ENCODE results near the gene SYAP1.
"Not testable (repeated sequence)": the region's sequence is repeated elsewhere in the genome, so short reads cannot be mapped to it uniquely, and the experiment has no call there.

The SYAP1 gene

DNA sequence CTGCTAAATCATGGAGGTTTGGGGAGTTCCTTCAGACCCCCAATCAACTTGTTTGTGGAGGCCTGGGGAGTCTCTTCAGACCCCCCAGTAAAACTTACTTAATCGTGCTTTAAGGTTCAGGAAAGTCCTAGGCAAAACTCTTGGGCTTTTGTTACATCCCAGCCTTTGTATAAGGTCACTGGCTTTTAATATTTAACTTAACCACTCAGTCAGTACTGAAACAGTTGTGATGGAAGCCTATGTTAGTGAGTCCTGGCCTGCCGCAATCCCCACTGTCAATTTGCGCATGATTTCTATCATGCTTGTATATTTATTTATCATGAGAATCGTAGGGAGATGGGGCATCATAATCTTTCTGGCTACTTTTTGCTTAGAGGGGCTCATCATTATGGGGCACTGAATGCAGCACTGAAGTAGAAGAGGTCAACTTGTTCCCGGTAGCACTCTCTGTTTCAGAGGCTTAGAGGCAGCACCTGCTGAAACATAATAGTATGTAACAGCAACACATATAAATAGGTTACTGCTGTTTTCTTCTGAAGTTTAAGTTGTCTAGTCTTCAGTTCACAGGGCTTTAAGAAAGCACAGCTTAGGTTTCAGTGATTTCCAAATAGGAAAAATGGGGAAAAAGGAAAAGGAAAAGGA is 7.1 kb downstream of the SYAP1 start:
- H3K9me3 ChIP-seq (ENCODE audit: insufficient read depth, low read depth, low read length); H3K36me3 ChIP-seq (ENCODE audit: insufficient read depth, low read length); H3K4me1 ChIP-seq (ENCODE audit: insufficient read depth, low read length); H3K4me3 ChIP-seq (ENCODE audit: low read length); H3K27me3 ChIP-seq (ENCODE audit: insufficient read depth, low read length); H3K9ac ChIP-seq (ENCODE audit: low read depth, low read length); H3K27ac ChIP-seq (ENCODE audit: low read depth, low read length): not testable (repeated sequence)
- whole genome bisulfite sequencing = 97% methylated on average over 5 of the region's 5 CpGs

DNA sequence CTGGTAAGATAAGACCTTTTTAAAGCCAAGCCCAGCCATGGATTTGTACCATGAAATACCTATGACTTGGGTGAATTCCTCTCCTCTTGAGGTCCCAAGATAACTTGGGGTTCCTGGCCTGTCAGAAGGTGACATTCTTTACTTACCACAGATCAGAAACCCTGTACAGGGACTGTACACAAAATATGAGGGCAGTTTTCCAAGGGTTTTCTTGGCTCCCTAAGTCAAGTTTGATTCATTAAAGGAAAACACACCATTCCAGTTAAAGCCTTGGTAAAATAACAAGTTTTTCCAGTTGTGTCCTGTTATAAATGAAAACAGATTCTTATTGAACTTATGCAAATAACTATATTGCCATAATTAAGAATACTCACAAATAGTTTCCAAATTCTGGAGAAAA is 8.2 kb downstream of the SYAP1 start:
- Histone ChIP-seq H3K27me3 (ENCODE audit: insufficient read depth, low read length) (no peaks in the 10 kb centered on the region), H3K9me3 (ENCODE audit: insufficient read depth, low read depth, low read length) (peaks cover 4% of the 10 kb centered on the region; the same call in 1 of the 2 replicates), H3K4me3 (ENCODE audit: low read length) (no peak overlapping the region)

DNA sequence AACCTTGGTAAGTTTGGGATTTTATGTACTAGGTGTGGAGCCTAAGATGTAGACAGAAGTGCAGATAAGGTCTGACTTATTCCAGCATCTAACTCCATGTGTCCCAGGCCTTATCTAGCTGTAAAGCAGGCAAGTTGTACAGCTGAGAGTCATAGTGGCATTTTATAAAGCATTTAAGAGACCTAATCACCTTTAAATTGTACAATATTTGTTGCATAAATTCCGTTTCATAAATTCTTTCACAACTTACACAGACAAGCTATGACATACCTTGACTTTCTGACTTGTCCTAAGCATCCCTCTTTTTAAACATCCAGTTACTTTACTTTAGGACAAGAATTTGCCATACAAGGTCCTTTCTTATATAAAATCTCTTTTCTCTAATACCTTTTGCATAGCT is 11.0 kb downstream of the SYAP1 start:
- H3K27ac ChIP-seq (ENCODE audit: low read depth, low read length) = no peak overlapping the region
- H3K27me3 ChIP-seq (ENCODE audit: insufficient read depth, low read length) = no peaks in the 10 kb centered on the region
- no peak overlapping the region for H3K4me3 ChIP-seq (ENCODE audit: low read length)
- WGBS = 100% methylated on average over 1 of the region's 1 CpG
- H3K36me3 ChIP-seq (ENCODE audit: insufficient read depth, low read length) = peaks cover 9% of the 10 kb centered on the region
- peaks cover 4% of the 10 kb centered on the region; the same call in 1 of the 2 replicates for H3K9me3 ChIP-seq (ENCODE audit: insufficient read depth, low read depth, low read length)
- no peak overlapping the region for H3K9ac ChIP-seq (ENCODE audit: low read depth, low read length)
- H3K4me1 ChIP-seq (ENCODE audit: insufficient read depth, low read length) = no peaks in the 10 kb centered on the region

More for the DNA sequence above, 8.2 kb downstream of the SYAP1 start:
- H3K9ac ChIP-seq (ENCODE audit: low read depth, low read length) = no peak overlapping the region
- no peak overlapping the region for H3K27ac ChIP-seq (ENCODE audit: low read depth, low read length)
- no peaks in the 10 kb centered on the region for H3K4me1 ChIP-seq (ENCODE audit: insufficient read depth, low read length)
- peaks cover 6% of the 10 kb centered on the region; the same call in 1 of the 2 replicates for H3K36me3 ChIP-seq (ENCODE audit: insufficient read depth, low read length)

DNA sequence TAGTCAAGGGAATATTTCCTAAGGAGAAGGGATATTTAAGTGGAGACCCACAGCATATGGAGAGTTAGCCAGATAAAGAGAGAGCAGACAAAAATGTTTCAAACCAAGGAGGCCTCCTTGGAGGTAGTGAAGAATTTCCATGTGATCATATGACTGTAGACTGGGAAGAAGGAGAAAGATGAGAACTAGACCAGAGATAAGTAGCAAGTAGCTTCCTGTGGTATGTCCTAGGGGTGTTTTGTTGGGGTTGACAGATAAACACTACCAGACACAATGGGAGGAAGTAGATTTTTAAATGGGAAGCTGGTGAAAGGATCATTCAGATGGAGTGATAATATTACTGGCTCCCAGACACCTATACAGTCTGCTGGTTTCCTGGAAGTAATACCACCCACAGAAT is 13.6 kb downstream of the SYAP1 start:
- H3K27me3 ChIP-seq (ENCODE audit: insufficient read depth, low read length) = no peaks in the 10 kb centered on the region
- H3K4me3 ChIP-seq (ENCODE audit: low read length) = no peak overlapping the region
- no peaks in the 10 kb centered on the region for H3K4me1 ChIP-seq (ENCODE audit: insufficient read depth, low read length)
- H3K27ac ChIP-seq (ENCODE audit: low read depth, low read length) = no peak overlapping the region
- H3K9me3 ChIP-seq (ENCODE audit: insufficient read depth, low read depth, low read length) = no peaks in the 10 kb centered on the region
- H3K9ac ChIP-seq (ENCODE audit: low read depth, low read length) = no peak overlapping the region
- peaks cover 29% of the 10 kb centered on the region for H3K36me3 ChIP-seq (ENCODE audit: insufficient read depth, low read length)

DNA sequence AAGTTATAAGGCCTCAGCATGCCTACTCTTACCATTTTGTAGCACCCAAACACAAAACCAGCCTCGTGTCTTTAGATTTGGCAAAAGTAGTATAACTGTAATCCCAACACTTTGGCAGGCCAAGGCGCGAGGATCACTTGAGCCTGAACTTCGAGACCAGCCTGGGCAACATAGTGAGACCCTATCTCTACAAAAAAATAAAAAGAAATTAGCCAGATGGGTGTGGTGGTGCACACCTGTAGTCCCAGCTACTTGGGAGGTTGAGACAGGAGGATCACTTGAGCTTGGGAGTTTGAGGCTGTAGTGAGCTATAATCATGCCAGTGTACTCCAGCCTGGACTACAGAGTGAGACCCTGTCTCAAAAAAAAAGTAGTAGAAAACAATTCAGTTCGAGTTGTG is 17.6 kb downstream of the SYAP1 start:
- Histone ChIP-seq H3K36me3 (ENCODE audit: insufficient read depth, low read length) (peaks cover 61% of the 10 kb centered on the region), H3K4me3 (ENCODE audit: low read length) (no peak overlapping the region), H3K27ac (ENCODE audit: low read depth, low read length) (no peak overlapping the region), H3K9me3 (ENCODE audit: insufficient read depth, low read depth, low read length) (no peaks in the 10 kb centered on the region), H3K4me1 (ENCODE audit: insufficient read depth, low read length) (no peaks in the 10 kb centered on the region), H3K27me3 (ENCODE audit: insufficient read depth, low read length) (no peaks in the 10 kb centered on the region), H3K9ac (ENCODE audit: low read depth, low read length) (no peak overlapping the region)
- WGBS = 92% methylated on average over 2 of the region's 5 CpGs

DNA sequence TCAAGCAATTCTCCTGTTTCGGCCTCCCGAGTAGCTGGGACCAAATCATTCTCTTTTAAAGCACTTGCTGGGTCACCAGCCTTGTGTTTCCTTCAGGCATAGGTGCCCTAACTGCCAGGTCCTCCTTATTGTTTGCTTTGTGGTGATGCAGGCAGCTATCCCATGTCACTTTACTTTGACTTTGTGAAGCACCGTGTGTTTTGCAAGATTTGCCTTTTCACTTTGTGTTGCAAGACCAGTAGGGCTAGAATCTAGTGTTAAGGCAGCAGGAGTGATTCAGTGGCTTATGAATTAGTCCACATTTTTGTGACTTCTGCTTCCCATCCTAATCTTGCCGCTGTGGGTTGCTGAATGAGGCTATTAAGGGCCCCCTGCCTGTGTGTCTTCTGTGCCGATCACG is 20.2 kb downstream of the SYAP1 start:
- Histone ChIP-seq H3K4me3 (ENCODE audit: low read length) (no peak overlapping the region), H3K9ac (ENCODE audit: low read depth, low read length) (no peak overlapping the region), H3K9me3 (ENCODE audit: insufficient read depth, low read depth, low read length) (no peaks in the 10 kb centered on the region), H3K27ac (ENCODE audit: low read depth, low read length) (no peak overlapping the region), H3K36me3 (ENCODE audit: insufficient read depth, low read length) (peaks cover 80% of the 10 kb centered on the region), H3K4me1 (ENCODE audit: insufficient read depth, low read length) (no peaks in the 10 kb centered on the region), H3K27me3 (ENCODE audit: insufficient read depth, low read length) (no peaks in the 10 kb centered on the region)
- 69% methylated on average over 6 of the region's 6 CpGs for WGBS

DNA sequence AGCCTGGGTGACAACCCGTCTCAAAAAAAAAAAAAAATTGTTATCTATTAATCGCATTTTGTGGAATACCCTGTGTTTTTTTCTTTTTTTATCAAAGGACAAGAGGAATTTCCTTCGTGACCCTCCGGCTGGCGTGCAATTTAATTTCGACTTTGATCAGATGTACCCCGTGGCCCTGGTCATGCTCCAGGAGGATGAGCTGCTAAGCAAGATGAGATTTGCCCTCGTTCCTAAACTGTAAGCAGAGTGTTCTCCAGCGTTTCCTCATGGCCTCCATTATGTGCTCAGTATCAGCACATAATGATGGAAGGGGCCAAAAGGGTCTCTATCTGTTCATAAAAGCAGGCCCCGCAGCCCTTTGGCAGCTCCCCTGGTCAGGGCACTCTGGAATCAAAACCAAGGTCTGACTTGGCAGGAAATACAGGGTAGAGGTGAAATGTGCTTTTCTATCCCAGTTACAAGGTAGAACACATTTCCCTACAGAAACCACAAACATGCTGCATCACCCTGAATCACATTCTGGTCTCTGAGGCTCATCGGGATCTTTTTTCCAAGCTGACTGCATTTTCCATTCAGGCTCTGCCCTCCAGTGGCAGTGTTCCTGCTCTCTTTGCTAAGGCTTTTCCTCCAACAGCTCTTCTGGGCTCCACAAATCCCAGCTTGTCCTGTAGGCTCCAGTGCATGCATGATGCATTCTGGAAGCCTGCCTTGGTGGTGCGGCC is 24.4 kb downstream of the SYAP1 start:
- Histone ChIP-seq H3K9me3 (ENCODE audit: insufficient read depth, low read depth, low read length) (no peaks in the 10 kb centered on the region), H3K27ac (ENCODE audit: low read depth, low read length) (no peak overlapping the region), H3K27me3 (ENCODE audit: insufficient read depth, low read length) (no peaks in the 10 kb centered on the region), H3K9ac (ENCODE audit: low read depth, low read length) (no peak overlapping the region), H3K4me3 (ENCODE audit: low read length) (no peak overlapping the region), H3K4me1 (ENCODE audit: insufficient read depth, low read length) (no peaks in the 10 kb centered on the region), H3K36me3 (ENCODE audit: insufficient read depth, low read length) (peaks cover 76% of the 10 kb centered on the region)
- WGBS = 97% methylated on average over 11 of the region's 12 CpGs

DNA sequence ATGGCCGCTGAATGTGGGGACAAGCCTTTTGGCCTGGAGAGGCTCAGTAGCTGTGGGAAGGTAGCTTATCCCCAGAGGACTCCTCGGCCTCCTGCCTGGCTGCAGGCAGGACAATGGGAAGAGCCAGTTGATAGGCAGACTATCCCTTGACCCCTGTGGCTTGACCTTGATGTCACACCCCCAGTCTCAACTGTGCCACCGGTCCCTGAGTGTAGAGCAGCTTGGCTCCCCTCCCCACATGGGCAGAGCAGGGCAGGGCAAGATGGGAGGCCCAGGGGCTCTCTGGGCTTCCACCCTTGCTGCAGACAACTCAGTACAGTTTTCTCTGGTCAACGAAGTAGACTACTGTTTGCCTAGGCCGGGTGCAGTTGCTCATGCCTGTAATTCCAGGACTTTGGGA is 25.7 kb downstream of the SYAP1 start:
- no peaks in the 10 kb centered on the region for H3K4me1 ChIP-seq (ENCODE audit: insufficient read depth, low read length)
- H3K9me3 ChIP-seq (ENCODE audit: insufficient read depth, low read depth, low read length) = no peaks in the 10 kb centered on the region
- H3K27ac ChIP-seq (ENCODE audit: low read depth, low read length) = no peak overlapping the region
- WGBS = 95% methylated on average over 5 of the region's 5 CpGs
- H3K9ac ChIP-seq (ENCODE audit: low read depth, low read length) = no peak overlapping the region
- no peak overlapping the region for H3K4me3 ChIP-seq (ENCODE audit: low read length)
- peaks cover 74% of the 10 kb centered on the region for H3K36me3 ChIP-seq (ENCODE audit: insufficient read depth, low read length)
- no peaks in the 10 kb centered on the region for H3K27me3 ChIP-seq (ENCODE audit: insufficient read depth, low read length)

DNA sequence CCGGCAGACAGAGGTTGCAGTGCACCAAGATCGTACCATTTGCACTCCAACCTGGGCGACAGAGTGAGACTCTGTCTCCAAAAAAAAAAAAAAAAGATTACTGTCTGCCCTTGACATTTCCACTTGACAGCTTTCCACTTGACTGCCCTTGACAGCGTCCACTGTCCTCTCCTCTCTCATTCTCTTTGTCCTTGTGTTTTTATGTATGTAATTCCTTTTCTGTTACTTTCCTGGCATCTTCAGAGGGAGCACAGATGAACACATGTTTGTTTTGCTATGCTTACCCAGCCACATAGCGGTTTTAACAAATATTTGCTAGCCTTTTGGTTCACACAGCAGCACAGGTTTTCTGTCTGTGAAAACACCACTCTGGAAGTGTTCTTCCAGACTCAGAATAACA is 26.2 kb downstream of the SYAP1 start:
- Histone ChIP-seq H3K27me3 (ENCODE audit: insufficient read depth, low read length) (no peaks in the 10 kb centered on the region), H3K36me3 (ENCODE audit: insufficient read depth, low read length) (peaks cover 73% of the 10 kb centered on the region), H3K4me3 (ENCODE audit: low read length) (no peak overlapping the region), H3K4me1 (ENCODE audit: insufficient read depth, low read length) (no peaks in the 10 kb centered on the region), H3K9me3 (ENCODE audit: insufficient read depth, low read depth, low read length) (no peaks in the 10 kb centered on the region), H3K27ac (ENCODE audit: low read depth, low read length) (no peak overlapping the region), H3K9ac (ENCODE audit: low read depth, low read length) (no peak overlapping the region)
- WGBS = 95% methylated on average over 4 of the region's 5 CpGs

DNA sequence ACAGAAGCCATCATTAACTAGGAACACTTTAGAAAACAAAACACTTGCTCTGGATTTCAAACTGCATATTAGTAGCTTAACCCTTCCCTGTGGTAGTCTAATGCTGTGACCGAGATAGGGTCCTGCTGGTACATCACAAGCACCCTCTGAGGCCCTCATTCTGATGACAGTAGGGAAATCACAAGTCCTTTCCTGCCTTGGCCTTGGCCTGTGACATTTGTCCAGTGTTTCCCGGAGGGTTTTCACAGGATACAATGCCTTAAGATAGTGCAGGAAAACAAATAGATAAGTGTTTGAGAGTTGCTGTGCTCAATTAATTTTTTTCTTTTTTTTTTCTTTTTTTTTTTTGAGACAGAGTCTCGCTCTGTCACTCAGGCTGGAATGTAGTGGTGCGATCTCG is 29.0 kb downstream of the SYAP1 start:
- H3K27me3 ChIP-seq (ENCODE audit: insufficient read depth, low read length) = no peaks in the 10 kb centered on the region
- over 99% methylated on average over 5 of the region's 5 CpGs for WGBS
- no peaks in the 10 kb centered on the region for H3K4me1 ChIP-seq (ENCODE audit: insufficient read depth, low read length)
- H3K9me3 ChIP-seq (ENCODE audit: insufficient read depth, low read depth, low read length) = no peaks in the 10 kb centered on the region
- H3K36me3 ChIP-seq (ENCODE audit: insufficient read depth, low read length) = peaks cover 59% of the 10 kb centered on the region
- H3K4me3 ChIP-seq (ENCODE audit: low read length) = no peak overlapping the region
- no peak overlapping the region for H3K27ac ChIP-seq (ENCODE audit: low read depth, low read length)
- H3K9ac ChIP-seq (ENCODE audit: low read depth, low read length) = no peak overlapping the region

DNA sequence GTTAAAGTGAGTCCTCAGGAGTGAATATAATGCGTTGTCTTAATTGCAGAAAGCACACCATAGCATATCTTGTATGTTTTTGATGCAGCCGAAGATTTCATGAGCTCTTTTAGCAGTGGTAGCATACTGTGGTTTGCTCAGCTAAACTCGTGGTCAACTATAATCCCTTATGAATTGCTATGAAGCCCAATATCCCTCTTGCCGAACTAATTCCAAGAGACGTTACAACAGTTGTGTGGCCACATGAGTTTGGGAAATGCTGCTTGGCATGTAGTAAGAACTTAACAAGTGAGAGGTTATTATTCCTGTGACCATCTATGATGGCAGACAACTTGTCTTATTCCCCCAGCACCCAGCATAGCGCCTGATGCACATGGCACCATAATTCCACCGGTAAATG is 30.7 kb downstream of the SYAP1 start:
- no peaks in the 10 kb centered on the region for H3K27me3 ChIP-seq (ENCODE audit: insufficient read depth, low read length)
- H3K4me3 ChIP-seq (ENCODE audit: low read length) = no peak overlapping the region
- H3K9me3 ChIP-seq (ENCODE audit: insufficient read depth, low read depth, low read length) = no peaks in the 10 kb centered on the region
- whole genome bisulfite sequencing = 99% methylated on average over 7 of the region's 7 CpGs
- H3K36me3 ChIP-seq (ENCODE audit: insufficient read depth, low read length) = peaks cover 48% of the 10 kb centered on the region
- H3K9ac ChIP-seq (ENCODE audit: low read depth, low read length) = no peak overlapping the region
- no peak overlapping the region for H3K27ac ChIP-seq (ENCODE audit: low read depth, low read length)
- no peaks in the 10 kb centered on the region for H3K4me1 ChIP-seq (ENCODE audit: insufficient read depth, low read length)

Measured in HUES64 (cell line).